Right ventricle myocardium superior (tissue), 1 donor: ENCODE data around the gene DIP2B. TPM values are rescaled to one million over a fixed set of nuclear protein-coding genes. Genes with fewer than 3 reads are reported as not detected.

Experiments
- ATAC-seq: fragments of 200-7000 bp; cut with Tn5 transposase; one replicate; pipeline ENCODE4 v1.9.1; 2020; ENCODE audit warnings: mild to moderate bottlenecking; ENCODE audit not compliant: poor library complexity
- DNase-seq: peaks from one replicate; pipeline ENCODE4 v3.0.0-alpha.2; 2020
- intact Hi-C: fragments of 100-400 bp; cut with DNase I; formaldehyde crosslinking; loops from one replicate; pipeline ENCODE4 v1.11.2; 2022
- total RNA-seq: library from RNA; stranded (reverse); fragmentation: NEBNext Ultra II Directional; extraction: Animal tissue kit (Norgen Biotek cat#: 25700); gene quantifications from one replicate; pipeline ENCODE4 v1.2.1, GENCODE V29; 2021
- donor health status: DM: no; HTN: yes; CAD: no; lungs with severe emphysema.

Gene DIP2B
- total RNA-seq, 1 donor from 2014 or later: 10.1 TPM

- ATAC-seq: peak; percentile 21
- intact Hi-C loops: no loop called here
These were observed 63.7 kb downstream of the DIP2B start for GRCh38 chr12:50568338-50569091.

GRCh38 chr12:50569321-50569720, 64.5 kb downstream of the DIP2B start:
- intact Hi-C loops: no loop called here
- ATAC-seq (peak; percentile 66), DNase-seq (no peak)

More at GRCh38 chr12:50568338-50569091, 63.7 kb downstream of the DIP2B start:
- DNase-seq: no peak

GRCh38 chr12:50569876-50570275, 65.1 kb downstream of the DIP2B start:
- ATAC-seq (no peak), DNase-seq (no peak)
- intact Hi-C loops: loop anchor here (5.0 kb wide), 1 partner anchor 42 kb away; no protein-coding TSS in a partner anchor

DNA sequence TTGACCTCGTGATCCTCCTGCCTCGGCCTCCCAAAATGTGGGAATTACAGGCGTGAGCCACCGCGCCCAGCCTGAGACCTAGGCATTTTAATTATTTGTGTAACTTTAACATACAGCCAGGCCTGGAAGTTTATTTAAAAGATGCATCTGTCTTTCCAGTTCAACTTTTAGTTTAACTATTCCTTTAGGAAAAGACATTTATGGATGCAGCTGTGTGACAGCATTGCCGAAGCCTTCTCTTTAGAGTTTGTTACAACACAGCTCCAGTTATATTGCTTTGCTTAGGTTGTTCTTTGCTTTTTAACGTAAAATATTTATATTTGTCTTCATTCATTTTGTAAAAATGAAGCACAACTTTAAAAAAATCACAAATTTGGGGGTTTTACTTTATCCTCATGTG, 67.0 kb downstream of the DIP2B start:
- DNase-seq (no peak), ATAC-seq (no peak)
- intact Hi-C loops: loop anchor here (5.0 kb wide), 1 partner anchor 41 kb away; no protein-coding TSS in a partner anchor

DNA sequence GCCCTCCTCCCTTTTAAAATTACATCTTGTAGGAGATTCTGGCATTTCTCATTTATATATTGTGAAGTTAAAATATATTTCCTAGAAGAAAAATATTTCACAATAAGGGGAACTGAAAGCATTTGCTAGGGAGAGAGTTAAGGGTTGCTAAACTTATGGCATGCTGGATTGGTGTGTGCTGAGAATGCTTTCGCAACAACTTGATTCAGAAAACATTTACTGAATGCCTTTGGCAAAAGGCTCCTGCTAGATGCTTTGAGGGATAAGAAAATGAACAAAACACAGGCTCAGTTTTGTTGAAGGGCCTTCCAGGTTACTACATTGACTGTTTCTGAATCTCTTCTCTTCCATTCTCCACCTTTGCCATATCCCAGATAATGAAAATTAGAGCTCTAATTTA, 67.5 kb downstream of the DIP2B start:
- peak; percentile 73 for ATAC-seq
- intact Hi-C loops: loop anchor here (5.0 kb wide), 1 partner anchor 40 kb away; no protein-coding TSS in a partner anchor
- DNase-seq: no peak

DNA sequence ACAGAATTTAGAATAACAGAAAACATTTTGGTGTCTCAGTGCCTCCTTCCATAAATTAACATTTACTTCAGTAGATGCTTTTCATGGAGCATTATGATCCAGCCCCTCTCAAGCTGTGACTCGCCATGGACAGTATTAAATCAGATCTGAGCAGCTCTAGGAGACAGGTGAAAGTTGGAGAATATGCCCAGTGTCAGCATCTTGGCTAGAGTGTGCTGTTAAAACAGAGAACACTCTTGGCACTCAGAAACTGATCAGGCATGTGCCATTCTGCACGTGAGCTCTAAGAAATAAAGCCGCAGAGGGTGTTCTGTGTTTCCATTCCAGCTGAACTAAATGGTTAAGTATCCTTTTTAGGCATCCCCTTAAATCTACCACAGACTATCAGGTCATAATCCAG, 68.0 kb downstream of the DIP2B start:
- ATAC-seq (peak; percentile 34), DNase-seq (no peak)
- intact Hi-C loops: loop anchor here (5.0 kb wide), 1 partner anchor 40 kb away; no protein-coding TSS in a partner anchor

DNA sequence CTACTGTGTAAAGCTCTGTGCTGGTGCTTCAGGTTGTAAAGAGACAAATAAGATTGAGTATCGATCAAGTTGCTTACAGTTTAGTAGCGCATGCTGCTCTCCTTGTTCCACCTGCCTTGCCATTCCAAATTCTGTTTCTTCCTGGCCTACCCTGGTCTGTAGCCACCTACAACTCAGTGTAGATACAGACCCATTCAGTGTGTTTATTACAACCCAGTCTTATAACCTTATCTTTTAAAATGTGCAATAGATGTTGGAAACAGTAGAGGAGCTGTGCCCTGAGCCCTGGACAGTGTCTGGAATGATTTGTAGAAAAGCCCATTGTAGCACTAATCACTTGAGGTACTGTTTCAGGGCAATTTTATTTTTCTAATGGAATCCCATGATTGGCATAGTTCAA, 68.5 kb downstream of the DIP2B start:
- ATAC-seq: no peak
- no peak for DNase-seq
- intact Hi-C loops: loop anchor here (5.0 kb wide), 1 partner anchor 39 kb away; no protein-coding TSS in a partner anchor

GRCh38 chr12:50574601-50575348, 70.0 kb downstream of the DIP2B start:
- no peak for DNase-seq
- intact Hi-C loops: loop anchor here (5.0 kb wide), 1 partner anchor 38 kb away; no protein-coding TSS in a partner anchor
- ATAC-seq: no peak

- no peak for DNase-seq
- intact Hi-C loops: no loop called here
- no peak for ATAC-seq
These were observed 75.0 kb downstream of the DIP2B start for GRCh38 chr12:50579757-50580267.

DNA sequence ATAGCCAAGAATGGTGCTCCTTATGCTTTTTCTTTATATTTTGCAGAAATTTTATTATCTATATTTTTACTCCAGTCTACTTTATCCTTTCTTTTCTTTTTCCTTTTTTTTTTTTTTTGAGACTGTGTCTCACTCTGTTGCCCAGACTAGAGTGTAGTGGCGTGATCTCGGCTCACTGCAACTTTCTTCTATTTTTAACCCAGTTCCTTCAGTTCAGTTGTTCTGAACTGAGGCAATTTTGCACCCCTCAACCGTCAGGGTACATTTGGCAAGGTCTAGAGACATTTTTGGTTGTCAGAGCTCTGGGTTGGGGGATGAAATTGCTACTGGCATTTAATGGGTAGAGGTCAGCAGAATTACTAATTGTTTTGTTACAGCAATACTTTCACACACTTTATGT, 75.7 kb downstream of the DIP2B start:
- peak; percentile 31 for ATAC-seq
- no peak for DNase-seq
- intact Hi-C loops: no loop called here

- DNase-seq (no peak), ATAC-seq (no peak)
- intact Hi-C loops: no loop called here
These were observed 76.7 kb downstream of the DIP2B start for GRCh38 chr12:50581226-50582184.

- DNase-seq (no peak), ATAC-seq (no peak)
- intact Hi-C loops: no loop called here
These were observed 79.3 kb downstream of the DIP2B start for GRCh38 chr12:50584135-50584534.

DNA sequence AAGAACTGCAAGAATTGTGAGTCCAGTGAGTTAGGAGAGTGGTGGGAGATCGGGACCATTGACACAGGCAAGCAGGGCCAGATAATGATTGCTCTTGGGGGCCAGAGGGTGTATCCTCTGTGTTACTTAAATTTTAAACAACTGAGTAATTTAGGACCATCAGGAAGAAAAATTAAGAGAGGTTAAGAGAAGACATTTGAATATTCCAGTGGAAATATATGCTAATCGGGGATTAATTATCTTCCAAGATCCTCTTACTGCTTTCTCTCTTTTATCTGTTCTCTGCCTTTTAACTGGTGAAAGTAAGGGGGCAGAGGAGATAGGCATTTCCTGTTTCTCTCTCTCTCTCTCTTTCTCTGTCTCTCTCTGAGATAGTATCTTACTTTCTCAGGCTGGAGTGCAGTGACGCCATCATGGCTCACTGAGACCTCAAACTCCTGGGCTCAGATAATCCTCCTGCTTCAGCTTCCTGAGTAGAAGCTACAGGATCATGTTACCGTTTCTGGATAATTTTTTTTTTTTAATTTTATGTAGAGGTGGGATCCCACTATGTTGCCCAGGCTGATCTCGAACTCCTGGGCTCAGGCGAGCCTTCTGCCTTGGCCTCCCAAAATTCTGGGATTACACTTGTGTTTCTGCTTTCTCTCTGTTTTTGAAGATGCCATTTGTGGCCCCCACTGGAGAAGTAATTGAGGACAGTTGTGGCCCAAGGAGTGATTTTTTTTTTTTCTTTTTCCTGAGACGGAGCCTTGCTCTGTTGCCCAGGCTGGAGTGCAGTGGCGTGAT, 85.1 kb downstream of the DIP2B start:
- intact Hi-C loops: no loop called here
- no peak for DNase-seq
- ATAC-seq: no peak

- no peak for ATAC-seq
- no peak for DNase-seq
- intact Hi-C loops: no loop called here
These were observed 86.1 kb downstream of the DIP2B start for GRCh38 chr12:50590869-50591268.

DNA sequence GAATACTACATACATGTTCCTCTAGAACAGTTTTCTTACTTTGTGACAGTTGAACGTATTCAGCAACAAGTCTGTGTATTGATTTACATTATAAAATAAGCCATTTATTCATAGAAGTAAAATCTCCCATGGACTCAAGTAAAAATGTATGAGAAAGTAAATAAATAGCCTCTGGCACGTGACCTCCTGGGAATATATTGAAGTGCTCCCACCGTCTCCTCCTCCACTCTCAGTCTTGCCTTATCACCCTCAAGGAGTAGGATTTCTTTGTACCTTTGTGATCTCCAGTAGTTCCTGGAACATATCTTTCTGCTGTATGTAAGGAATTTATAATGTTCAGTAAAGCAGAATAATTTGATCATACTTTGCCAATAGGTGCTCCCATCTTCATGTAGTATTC, 90.9 kb downstream of the DIP2B start:
- no peak for ATAC-seq
- DNase-seq: no peak
- intact Hi-C loops: no loop called here

- peak; percentile 31 for ATAC-seq
- no peak for DNase-seq
- intact Hi-C loops: no loop called here
These were observed 92.7 kb downstream of the DIP2B start for GRCh38 chr12:50597200-50598195.
